Kidney epithelial cell (primary cell): Measurements from ENCODE around the gene KIAA0753. TPM values are rescaled to one million over a fixed set of nuclear protein-coding genes. Genes with fewer than 3 reads are reported as not detected.

Source experiments
- DNase-seq: peaks from one replicate; pipeline ENCODE4 v3.0.0-alpha.2; 2010; ENCODE audit warnings: low read depth
- H3K27me3 ChIP-seq: 2 replicates; pipeline ENCODE4 v1.6.0; 2011; ENCODE audit warnings: low read length; ENCODE audit not compliant: control insufficient read depth, insufficient read depth
- H3K36me3 ChIP-seq: 2 replicates; pipeline ENCODE4 v1.5.1; 2011; ENCODE audit warnings: low read length; ENCODE audit not compliant: control insufficient read depth, insufficient read depth
- H3K4me3 ChIP-seq: 2 replicates; pipeline ENCODE4 v1.5.1; 2011; ENCODE audit warnings: low read depth, mild to moderate bottlenecking, control low read depth, low read length
- total RNA-seq: library from RNA; depleted of rRNA; stranded (reverse); fragments of >200 nt; gene quantifications from 2 replicates; pipeline ENCODE4 v1.2.3, GENCODE V29; 2015
- TF ChIP-seq, protein P1 (sequence below): IDR thresholded peaks from 2 replicates; pipeline ENCODE4 v1.5.1; 2011; ENCODE audit warnings: mild to moderate bottlenecking, moderate library complexity, low read length, control low read depth, inconsistent platforms; ENCODE audit not compliant: insufficient read depth, poor library complexity, severe bottlenecking

The KIAA0753 gene
- total RNA-seq, 1 donor from 2014 or later: 20.2 TPM

DNA sequence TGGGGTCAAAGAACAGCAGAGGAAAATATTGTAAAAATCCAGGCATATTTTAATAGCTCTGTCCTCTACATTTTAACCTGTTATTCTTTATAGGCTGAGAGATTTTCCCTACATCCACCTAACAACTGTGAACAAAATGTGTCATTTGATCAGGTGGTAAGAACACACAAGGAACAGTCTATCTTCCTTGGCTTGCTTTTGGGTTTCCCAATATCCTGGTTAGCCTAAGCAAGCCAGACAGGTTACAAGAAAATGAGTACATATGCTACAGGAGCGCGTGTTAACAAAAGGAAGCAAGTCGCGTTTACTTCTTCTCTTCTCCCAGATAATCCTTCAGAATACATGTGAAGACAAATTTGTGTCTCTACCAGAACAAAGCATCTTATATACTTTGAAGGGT, 53.2 kb downstream of the KIAA0753 start:
- no peak for DNase-seq
- no peaks in the 10 kb centered on the region for H3K27me3 ChIP-seq
- H3K36me3 ChIP-seq: peaks cover 1% of the 10 kb centered on the region
- H3K4me3 ChIP-seq: no peak overlapping the region
- TF ChIP-seq, protein P1, sequence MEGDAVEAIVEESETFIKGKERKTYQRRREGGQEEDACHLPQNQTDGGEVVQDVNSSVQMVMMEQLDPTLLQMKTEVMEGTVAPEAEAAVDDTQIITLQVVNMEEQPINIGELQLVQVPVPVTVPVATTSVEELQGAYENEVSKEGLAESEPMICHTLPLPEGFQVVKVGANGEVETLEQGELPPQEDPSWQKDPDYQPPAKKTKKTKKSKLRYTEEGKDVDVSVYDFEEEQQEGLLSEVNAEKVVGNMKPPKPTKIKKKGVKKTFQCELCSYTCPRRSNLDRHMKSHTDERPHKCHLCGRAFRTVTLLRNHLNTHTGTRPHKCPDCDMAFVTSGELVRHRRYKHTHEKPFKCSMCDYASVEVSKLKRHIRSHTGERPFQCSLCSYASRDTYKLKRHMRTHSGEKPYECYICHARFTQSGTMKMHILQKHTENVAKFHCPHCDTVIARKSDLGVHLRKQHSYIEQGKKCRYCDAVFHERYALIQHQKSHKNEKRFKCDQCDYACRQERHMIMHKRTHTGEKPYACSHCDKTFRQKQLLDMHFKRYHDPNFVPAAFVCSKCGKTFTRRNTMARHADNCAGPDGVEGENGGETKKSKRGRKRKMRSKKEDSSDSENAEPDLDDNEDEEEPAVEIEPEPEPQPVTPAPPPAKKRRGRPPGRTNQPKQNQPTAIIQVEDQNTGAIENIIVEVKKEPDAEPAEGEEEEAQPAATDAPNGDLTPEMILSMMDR: no peak

DNA sequence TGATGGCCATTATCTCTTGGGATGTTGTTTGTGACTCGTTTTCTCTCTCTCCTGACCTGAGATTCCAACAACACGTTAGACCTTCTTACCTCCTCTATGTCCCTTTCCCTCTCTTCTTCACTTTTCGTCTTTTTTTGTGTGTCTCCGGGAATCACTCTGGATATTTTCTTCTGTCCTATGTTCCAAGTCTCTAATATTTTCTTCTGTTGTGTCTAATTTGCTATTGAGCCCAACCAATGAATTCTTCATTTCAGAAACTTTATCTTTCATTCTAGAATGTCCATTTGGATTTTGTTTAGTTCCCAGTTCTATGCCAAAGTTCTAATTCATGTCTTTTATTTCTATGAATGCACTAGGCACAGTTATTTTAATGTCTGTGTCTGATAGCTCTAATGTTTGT, 57.1 kb downstream of the KIAA0753 start:
- H3K36me3 ChIP-seq: no peaks in the 10 kb centered on the region
- TF ChIP-seq, protein P1: no peak

DNA sequence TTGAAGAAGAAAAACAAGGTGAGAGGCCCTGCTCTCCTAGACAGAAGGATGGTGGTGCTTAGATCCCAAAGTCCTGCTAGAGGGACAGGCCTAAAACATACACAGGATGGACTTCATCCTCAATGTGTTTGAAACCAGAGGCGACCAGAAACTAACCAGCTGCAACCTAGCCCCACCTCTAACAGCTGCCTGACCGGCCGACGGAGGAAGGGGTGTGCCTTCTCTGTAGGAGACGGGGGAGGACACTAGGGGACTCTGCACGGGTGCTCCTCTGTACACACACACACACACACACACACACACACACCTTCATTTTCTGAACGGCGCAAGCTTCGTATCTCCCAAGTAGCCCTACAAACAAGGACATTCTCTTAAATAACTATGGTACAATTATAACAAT, 59.9 kb downstream of the KIAA0753 start:
- no peaks in the 10 kb centered on the region for H3K36me3 ChIP-seq
- TF ChIP-seq, protein P1: no peak
- H3K27me3 ChIP-seq: no peaks in the 10 kb centered on the region
- no peak for DNase-seq
- no peak overlapping the region for H3K4me3 ChIP-seq

More for the DNA sequence above, 57.1 kb downstream of the KIAA0753 start:
- no peak overlapping the region for H3K4me3 ChIP-seq
- no peaks in the 10 kb centered on the region for H3K27me3 ChIP-seq
- DNase-seq: no peak

DNA sequence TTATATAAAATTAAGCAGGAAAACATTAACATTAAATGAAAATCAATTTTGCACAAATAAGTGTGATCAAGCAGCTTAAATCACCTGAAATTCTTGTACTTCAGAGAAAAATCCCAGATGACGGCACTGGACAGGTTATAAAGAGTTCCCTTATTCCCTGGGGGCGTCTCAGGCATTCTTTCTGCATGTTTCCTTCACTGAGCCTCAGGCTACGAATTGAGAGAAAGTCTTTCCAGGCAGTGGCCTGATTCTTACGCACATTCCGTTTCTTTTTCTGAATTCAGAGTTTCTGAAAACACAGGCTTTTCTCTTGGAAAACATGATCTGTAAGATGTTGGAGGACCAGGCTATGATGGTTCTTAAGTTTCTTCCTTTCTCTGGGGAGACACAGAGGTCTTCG, 62.0 kb downstream of the KIAA0753 start:
- H3K27me3 ChIP-seq: no peaks in the 10 kb centered on the region
- TF ChIP-seq, protein P1: no peak
- H3K36me3 ChIP-seq: no peaks in the 10 kb centered on the region
- no peak for DNase-seq
- H3K4me3 ChIP-seq: no peak overlapping the region

DNA sequence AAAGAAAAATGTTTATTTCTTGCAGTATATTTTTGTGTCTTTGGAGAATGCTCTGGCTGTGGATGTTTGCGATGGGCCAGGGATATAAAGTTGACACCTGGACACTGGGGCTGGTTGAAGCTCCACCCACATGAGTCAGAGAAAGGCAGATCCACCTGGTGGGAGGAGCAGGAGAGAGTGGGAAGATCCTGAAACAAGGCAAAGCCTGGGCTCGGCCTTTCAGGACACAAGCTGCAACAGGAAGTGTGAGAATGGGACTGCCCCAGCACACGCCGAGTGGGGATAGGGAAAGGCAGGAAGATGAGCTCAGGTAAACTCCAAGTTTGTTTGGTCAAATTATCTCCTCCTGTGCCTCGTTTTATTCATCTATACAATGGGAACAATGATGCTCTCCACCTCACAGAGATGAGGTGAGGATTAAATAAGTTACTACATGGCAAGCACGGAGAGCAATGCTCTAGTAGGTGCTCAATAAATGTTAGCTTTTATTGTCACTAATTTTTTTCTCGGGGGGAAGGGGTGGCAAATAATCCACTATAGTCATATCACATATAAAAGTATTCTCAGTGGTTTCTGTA, 62.7 kb downstream of the KIAA0753 start:
- no peak overlapping the region for H3K4me3 ChIP-seq
- TF ChIP-seq, protein P1: no peak
- DNase-seq: no peak
- no peaks in the 10 kb centered on the region for H3K36me3 ChIP-seq
- H3K27me3 ChIP-seq: no peaks in the 10 kb centered on the region

DNA sequence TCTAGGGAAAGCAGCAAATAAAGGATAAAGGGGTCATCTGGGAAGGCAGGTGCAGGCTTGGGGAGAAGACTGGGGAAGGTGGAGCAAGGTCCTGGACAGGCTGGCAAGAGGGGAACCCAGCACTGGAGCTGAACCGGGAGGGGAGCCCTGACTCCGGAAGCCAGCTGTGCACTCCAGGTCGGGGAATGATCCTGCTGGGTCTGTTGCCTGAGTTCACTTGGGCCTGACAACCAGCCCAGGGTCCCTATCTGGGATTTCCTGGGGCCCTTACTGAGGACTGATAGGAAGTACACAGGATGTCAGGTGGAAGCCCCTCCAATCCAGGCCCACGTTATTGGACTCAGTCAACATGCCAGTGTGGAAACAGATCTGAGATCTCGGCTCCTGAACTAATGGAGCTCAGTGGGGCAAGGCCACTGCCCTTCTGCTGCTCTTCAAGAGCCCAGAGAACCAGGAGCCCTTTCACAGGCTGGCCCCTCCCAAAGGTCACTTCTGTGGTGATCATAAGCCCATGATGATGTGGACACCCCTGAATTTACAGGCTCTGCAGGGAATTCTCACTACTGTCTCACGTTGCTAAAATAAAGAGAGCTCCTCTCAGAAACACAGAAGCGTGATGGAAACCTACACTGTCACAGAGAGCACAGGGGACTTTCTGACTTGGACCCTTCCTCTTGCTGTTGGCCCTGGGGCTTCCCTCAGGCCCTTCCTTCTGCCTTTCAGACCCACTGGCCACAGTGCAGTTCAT, 64.3 kb downstream of the KIAA0753 start:
- Histone ChIP-seq H3K27me3 (no peaks in the 10 kb centered on the region), H3K4me3 (no peak overlapping the region)
- TF ChIP-seq, protein P1: no peak

More for the DNA sequence above, 64.3 kb downstream of the KIAA0753 start:
- no peaks in the 10 kb centered on the region for H3K36me3 ChIP-seq
- DNase-seq: no peak
